GM12872 (cell line): ENCODE measurements around the gene ITGA2B.

Source experiments
- TF ChIP-seq, protein P1 (sequence below): IDR thresholded peaks from 3 replicates; pipeline ENCODE4 v1.5.1; 2011; ENCODE audit warnings: low read depth, mild to moderate bottlenecking, low read length, moderate library complexity; ENCODE audit not compliant: insufficient read depth

The ITGA2B gene

DNA sequence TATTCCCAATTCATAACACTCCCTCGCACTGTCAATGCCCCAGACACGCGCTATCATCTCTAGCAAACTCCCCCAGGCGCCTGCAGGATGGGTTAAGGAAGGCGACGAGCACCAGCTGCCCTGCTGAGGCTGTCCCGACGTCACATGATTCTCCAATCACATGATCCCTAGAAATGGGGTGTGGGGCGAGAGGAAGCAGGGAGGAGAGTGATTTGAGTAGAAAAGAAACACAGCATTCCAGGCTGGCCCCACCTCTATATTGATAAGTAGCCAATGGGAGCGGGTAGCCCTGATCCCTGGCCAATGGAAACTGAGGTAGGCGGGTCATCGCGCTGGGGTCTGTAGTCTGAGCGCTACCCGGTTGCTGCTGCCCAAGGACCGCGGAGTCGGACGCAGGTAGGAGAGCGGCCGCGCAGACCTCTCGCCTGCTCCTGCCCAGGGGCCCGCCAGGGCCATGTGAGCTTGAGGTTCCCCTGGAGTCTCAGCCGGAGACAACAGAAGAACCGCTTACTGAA, 44.5 kb downstream of the ITGA2B start, which contains the start of gene GRN:
Gene GRN (plus strand): TSS at position 364 of the 515 bp plus-strand sequence. CDS start 3,863 bp downstream, outside the sequence.
- TF ChIP-seq, protein P1, sequence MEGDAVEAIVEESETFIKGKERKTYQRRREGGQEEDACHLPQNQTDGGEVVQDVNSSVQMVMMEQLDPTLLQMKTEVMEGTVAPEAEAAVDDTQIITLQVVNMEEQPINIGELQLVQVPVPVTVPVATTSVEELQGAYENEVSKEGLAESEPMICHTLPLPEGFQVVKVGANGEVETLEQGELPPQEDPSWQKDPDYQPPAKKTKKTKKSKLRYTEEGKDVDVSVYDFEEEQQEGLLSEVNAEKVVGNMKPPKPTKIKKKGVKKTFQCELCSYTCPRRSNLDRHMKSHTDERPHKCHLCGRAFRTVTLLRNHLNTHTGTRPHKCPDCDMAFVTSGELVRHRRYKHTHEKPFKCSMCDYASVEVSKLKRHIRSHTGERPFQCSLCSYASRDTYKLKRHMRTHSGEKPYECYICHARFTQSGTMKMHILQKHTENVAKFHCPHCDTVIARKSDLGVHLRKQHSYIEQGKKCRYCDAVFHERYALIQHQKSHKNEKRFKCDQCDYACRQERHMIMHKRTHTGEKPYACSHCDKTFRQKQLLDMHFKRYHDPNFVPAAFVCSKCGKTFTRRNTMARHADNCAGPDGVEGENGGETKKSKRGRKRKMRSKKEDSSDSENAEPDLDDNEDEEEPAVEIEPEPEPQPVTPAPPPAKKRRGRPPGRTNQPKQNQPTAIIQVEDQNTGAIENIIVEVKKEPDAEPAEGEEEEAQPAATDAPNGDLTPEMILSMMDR = 0 out of 3 replicates have a peak, but pooled peaks have one; percentile 7

DNA sequence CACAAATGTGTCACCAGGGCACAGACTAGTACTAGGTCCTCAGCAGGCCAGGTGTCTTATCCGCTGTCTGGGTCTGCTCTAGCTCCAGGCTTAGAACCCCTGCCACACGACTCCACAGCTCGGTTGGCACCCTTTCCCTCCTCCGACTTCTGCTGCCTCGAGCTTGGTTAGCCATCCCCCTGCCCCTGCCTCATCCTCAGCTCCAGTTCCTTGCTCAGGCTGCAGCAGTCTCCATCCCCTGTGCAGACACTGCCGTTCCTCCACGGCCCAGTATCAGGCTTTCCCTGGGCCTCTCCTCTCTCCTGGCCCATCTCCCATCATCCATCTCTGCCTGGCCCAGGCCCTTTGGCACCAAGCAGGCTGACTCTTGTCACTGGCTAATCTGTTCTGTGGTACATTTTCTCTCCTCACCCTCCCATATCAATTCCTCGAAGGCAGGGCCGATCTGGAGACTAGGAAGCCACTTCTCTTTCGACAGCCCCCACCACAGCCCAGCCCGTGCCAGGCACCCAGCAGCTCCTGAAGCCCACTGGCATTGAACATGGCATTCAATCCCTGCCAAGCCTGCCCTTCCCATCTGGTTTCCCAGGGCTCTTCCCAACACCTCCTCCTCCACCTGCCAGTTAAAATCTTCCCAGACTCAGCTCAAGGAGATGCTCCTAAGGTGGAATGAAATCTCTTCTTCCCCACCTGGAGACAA, 45.8 kb downstream of the ITGA2B start:
- TF ChIP-seq, protein P1 = no peak

DNA sequence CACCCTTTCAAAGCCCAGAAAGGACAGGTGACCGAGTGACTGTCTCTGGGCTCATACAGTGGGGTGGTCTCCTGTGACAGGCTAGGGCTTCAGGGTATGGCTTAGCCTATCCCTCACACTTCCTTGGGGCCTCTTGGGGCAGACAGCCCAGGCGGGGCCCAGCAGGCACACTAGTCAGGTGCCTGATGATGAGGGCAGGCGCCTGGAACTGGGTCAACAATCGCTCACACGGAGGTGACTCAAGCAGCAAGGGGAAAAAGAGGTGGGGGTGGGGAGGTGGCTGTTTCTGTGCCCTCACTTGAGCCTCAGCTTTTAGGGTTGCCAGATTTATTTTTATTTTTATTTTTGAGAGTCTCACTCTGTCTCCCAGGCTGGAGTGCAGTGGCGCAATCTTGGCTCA, 50.7 kb downstream of the ITGA2B start:
- TF ChIP-seq, protein P1 = no peak

DNA sequence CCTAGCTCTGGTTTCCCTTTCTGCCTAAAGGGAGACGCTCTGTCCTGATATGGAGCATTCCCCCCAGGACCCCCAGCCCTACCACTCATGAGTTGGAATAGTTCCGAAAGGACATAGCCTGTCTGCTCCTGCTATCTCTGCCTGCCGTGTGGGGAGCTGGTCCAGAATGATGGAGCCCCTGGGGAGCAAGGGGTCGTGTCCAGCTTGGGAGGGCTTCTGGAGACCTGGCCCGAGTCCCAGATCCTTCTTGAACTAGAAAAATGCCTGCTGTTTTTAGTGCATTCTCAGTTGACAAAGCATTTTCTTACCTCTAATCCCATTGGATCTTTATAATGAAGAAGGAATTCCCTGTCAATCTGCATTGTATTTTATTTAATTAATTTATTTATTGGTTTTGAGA, 53.5 kb downstream of the ITGA2B start:
- TF ChIP-seq, protein P1 = no peak

DNA sequence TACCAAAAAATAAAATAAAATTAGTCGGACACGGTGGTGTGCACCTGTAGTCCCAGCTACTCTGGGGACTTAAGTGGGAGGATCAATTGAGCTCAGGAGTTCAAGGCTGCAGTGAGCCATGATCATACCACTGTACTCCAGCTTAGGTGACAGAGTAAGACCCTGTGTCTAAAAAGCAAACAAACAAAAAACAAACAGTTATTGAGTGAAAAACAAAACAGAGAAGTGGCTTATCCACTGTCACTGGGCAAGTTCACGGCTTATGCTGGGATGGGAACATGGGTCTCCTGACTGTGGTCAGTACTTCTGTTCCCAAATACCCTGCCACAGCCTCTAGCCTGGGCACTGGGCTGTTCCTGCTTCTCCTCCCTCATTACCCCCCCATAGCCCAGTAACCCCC, 53.9 kb downstream of the ITGA2B start:
- TF ChIP-seq, protein P1 = no peak

DNA sequence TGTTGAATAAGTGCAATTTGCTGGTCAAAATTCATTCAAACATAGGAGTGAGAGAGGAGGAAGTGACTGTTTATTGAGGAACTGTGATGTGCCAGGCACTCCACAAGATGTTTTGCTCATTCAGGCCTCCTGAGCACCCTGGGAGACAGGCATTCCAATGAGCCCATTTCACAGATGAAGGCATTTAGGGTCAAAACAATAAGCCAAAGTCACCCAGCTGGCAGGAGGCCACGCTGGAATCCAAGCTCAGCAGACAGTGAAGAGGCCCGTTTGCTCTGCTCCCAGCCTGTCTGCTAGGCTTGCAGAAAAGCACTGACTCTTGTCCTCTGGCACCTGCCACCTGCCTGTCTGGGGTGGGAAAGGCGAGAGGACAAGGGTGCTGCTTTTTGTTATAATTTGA, 54.7 kb downstream of the ITGA2B start:
- TF ChIP-seq, protein P1 = no peak

DNA sequence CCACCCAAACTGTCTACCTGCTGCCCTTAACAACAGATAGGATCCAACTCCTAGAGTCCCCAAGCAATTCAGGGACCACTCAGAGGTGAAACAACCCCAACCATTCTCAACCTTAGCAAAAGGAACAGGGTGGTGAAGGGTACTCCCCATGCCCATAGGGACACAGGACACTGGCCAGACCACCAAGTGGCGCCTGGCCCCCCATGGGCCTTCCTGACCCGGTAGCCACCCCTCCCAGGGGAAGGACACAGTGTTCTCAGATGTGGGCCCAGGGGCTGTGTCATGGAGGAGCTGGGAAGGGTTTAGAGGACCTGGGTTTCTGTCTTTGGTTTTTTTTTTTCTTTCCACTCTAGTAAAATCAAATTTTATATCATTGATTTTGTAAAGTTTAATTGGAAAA, 55.1 kb downstream of the ITGA2B start:
- TF ChIP-seq, protein P1 = no peak
